Activated naive CD4-positive, alpha-beta T cell treated with anti-CD3 and anti-CD28 coated beads, Interleukin-2, amount 50 U/mL, for 24 hours (primary cell): ENCODE measurements around the gene FRMD4A.

ENCODE experiments used
- H3K27ac Mint-ChIP-seq: one replicate; pipeline ENCODE4 v1.8.0; 2021; ENCODE audit warnings: mild to moderate bottlenecking, mixed read lengths
- H3K27me3 Mint-ChIP-seq: one replicate; pipeline ENCODE4 v1.8.0; 2021; ENCODE audit warnings: mixed read lengths
- H3K36me3 Mint-ChIP-seq: one replicate; pipeline ENCODE4 v1.8.0; 2021; ENCODE audit warnings: mixed read lengths
- H3K4me1 Mint-ChIP-seq: one replicate; pipeline ENCODE4 v1.8.0; 2021; ENCODE audit warnings: mixed read lengths
- H3K4me3 Mint-ChIP-seq: one replicate; pipeline ENCODE4 v1.8.0; 2021; ENCODE audit warnings: mild to moderate bottlenecking, mixed read lengths
- H3K9me3 Mint-ChIP-seq: one replicate; pipeline ENCODE4 v1.8.0; 2021; ENCODE audit warnings: mixed read lengths

Gene FRMD4A

DNA sequence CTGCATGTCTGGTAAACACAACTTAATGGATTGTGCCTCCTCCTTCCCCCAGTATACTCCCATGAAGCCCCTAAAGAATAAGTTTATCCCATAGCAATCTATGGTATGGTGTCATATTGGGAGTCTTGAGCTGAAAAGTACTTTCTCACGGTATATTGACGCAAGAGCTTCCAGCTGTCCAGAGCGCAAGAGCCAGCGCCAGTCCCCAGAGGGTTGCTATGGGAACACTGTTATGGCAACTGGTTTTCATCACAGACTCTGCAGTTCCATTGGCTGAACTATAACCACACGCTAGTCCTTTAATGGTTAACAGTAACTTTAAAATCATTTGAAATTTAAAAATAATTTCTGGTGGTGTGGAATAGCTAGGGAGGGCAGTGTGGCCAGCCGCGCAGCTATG lies 697.0 kb downstream of the FRMD4A start:
- Mint-ChIP-seq H3K27ac (no peak overlapping the region), H3K27me3 (no peaks in the 10 kb centered on the region), H3K4me1 (no peaks in the 10 kb centered on the region), H3K4me3 (no peak overlapping the region), H3K9me3 (no peaks in the 10 kb centered on the region), H3K36me3 (peaks cover 41% of the 10 kb centered on the region)

DNA sequence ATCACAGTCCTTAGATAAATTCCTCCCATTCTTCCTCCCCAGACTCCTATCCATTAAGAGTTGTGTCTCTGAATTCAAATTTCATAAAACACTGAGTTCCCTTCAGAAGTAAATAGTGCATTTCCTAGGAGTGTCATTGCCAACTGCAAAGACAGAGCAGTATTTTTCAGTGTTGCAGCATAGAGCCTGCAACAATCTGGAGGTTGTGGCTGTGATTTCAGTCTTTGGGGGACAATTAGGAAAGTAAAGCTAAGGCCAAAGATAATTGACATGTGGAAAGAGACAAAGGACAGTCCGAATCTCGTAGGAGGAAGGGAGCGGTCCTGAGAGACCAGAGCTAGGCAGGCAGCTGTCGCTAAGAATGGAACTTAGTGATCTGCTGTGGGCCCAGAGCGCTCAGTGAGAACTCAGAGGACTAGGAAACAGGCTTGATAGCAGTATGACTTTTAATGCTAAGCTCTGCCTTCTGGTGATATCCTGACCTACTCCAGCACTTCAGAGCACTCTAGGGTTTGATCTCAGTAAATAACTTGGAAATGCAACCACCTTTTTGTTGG lies 697.8 kb downstream of the FRMD4A start:
- H3K4me3 Mint-ChIP-seq: no peak overlapping the region
- peaks cover 35% of the 10 kb centered on the region for H3K36me3 Mint-ChIP-seq
- H3K4me1 Mint-ChIP-seq: no peaks in the 10 kb centered on the region
- H3K9me3 Mint-ChIP-seq: no peaks in the 10 kb centered on the region
- H3K27me3 Mint-ChIP-seq: no peaks in the 10 kb centered on the region
- no peak overlapping the region for H3K27ac Mint-ChIP-seq

DNA sequence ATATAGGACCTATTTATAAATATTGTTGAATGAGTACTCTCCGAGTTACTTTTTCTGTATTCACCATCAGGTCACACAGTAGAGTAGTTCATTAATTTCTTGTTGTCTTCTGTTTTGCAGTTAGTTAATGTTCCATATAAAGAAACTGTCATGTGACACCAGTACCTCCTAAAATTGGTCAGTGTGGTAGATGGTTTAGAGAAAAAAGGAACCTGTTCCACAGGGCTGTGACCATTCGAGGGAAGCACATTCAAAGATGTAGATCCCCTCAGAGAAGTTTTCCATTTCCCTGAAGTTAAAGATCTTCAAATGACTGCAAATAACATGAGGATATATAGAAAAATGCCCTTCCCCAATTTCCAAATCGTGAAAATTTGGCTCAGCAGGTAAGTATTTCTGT lies 698.3 kb downstream of the FRMD4A start:
- no peaks in the 10 kb centered on the region for H3K9me3 Mint-ChIP-seq
- H3K27ac Mint-ChIP-seq: no peak overlapping the region
- H3K4me1 Mint-ChIP-seq: no peaks in the 10 kb centered on the region
- H3K27me3 Mint-ChIP-seq: no peaks in the 10 kb centered on the region
- H3K4me3 Mint-ChIP-seq: no peak overlapping the region
- H3K36me3 Mint-ChIP-seq: peaks cover 32% of the 10 kb centered on the region

DNA sequence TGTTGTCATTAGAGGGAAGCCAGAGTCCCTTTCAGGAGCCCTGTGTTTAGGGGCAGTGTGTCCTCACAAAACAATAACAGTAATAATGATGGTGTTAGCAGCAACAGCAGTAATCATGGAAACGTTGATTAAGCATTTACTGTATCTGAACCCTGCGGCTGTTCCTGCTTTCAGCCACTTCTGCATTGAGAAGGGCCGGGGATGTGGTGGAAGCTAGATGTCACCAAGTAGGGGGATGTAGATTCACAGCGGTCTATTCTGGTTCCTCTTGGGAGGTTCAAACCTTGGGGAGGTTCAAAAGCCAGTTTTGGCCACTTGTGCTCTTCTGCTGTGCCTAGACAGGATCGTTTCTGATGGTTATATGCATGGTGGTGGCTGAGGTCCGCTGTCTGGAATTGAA lies 699.1 kb downstream of the FRMD4A start:
- no peaks in the 10 kb centered on the region for H3K27me3 Mint-ChIP-seq
- no peak overlapping the region for H3K4me3 Mint-ChIP-seq
- H3K9me3 Mint-ChIP-seq: no peaks in the 10 kb centered on the region
- no peak overlapping the region for H3K27ac Mint-ChIP-seq
- peaks cover 28% of the 10 kb centered on the region for H3K36me3 Mint-ChIP-seq
- no peaks in the 10 kb centered on the region for H3K4me1 Mint-ChIP-seq

DNA sequence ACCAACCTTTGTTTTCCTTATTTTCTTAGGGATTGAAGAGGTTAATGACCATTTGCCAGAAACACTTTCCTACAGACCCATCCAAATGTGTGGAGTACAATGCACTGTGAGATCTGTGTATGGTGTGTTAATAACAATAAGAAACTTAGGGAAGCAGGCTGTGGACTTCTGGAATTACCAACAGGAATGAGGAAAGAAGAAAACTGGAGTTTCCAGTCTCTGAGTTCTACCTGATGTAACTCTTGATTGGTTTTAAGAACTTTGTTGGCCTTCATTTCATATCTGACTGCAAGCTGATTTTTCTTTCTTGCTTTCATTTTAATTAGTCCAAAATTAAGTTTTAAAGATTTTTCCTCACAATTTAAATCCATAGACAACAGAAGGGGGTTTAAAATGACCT lies 700.5 kb downstream of the FRMD4A start:
- no peaks in the 10 kb centered on the region for H3K9me3 Mint-ChIP-seq
- peaks cover 28% of the 10 kb centered on the region for H3K36me3 Mint-ChIP-seq
- no peak overlapping the region for H3K4me3 Mint-ChIP-seq
- H3K27ac Mint-ChIP-seq: no peak overlapping the region
- no peaks in the 10 kb centered on the region for H3K27me3 Mint-ChIP-seq
- no peaks in the 10 kb centered on the region for H3K4me1 Mint-ChIP-seq

DNA sequence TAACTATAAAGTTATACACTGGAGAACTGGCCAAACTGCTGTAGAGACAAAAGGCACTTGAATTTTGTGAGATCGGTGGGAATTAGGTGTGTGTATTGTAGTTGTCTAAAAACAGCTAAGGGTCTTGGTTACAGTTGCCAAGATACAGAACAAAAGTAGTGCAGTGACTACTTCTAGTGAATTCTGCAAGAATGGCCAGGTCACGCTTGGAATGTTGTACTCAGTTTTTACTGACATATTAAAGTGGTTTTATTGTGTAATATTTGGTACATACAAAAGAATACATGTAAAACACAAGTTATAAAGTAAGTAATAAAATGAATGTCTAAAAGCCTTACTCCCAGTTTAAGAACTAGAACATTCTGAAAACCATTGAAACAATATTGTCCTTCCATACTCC lies 701.6 kb downstream of the FRMD4A start:
- Mint-ChIP-seq H3K4me3 (no peak overlapping the region), H3K27me3 (no peaks in the 10 kb centered on the region), H3K27ac (no peak overlapping the region), H3K4me1 (no peaks in the 10 kb centered on the region), H3K9me3 (no peaks in the 10 kb centered on the region), H3K36me3 (peaks cover 25% of the 10 kb centered on the region)

DNA sequence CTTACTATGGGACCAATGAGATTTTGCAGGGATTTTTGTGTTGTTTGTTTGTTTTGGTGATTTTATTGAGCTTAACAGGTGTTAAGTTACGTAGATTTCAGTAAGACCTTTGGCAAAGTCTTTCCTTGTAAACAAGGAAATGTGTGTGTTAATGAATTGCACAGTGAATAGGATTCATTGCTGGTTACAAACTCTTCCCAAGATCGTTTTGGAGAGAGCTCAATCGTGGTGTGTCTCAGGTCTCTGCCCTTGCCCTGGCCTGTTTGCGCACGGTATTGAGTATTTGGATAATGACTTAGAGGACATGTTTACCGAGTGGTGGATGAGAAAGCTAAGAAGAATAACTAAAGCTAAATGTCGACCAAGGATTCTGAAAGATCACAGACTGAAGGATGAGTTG lies 702.1 kb downstream of the FRMD4A start:
- H3K27me3 Mint-ChIP-seq: no peaks in the 10 kb centered on the region

DNA sequence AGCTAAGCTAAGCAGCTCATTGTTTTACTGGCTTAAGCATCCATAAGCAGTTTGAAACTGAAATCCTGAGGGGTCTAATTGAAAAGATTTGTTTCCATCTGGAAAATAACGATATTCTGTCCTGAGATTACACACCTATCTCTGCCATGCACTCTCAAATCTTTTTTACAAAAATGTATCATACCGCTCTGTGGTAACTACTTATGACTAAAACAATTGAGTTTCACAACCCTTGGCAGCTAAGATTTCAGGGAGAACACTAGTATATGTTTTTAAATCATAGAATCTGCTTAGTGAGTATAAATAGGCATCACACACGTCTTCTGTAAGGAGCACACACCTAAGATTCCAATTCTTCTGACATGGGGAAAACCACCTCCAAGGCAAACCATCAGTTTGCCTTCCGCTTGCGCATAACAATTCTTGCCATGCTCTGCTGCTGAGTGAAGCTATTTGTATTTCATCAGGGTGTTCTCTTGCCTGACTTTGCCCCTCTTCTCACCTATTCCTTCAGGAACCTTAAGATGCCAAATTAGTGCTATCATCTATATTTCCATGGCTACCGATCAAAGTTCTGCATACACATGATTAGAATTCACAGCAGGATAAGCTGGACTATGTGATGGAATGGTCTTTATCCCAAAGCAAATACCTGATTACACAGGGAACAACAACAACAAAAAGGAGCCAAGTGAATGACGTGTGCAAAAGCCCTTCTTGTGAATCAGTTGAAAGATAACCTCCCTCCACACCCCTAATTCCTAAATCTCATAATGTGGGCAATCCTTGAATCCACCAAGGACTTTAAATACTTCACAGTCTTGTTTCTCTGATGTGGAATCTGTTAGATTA lies 703.0 kb downstream of the FRMD4A start:
- H3K36me3 Mint-ChIP-seq: peaks cover 18% of the 10 kb centered on the region
- no peaks in the 10 kb centered on the region for H3K4me1 Mint-ChIP-seq
- H3K9me3 Mint-ChIP-seq: no peaks in the 10 kb centered on the region
- H3K27me3 Mint-ChIP-seq: no peaks in the 10 kb centered on the region
- no peak overlapping the region for H3K4me3 Mint-ChIP-seq
- H3K27ac Mint-ChIP-seq: no peak overlapping the region

More for the DNA sequence above, 702.1 kb downstream of the FRMD4A start:
- H3K9me3 Mint-ChIP-seq: no peaks in the 10 kb centered on the region
- H3K4me3 Mint-ChIP-seq: no peak overlapping the region
- H3K4me1 Mint-ChIP-seq: no peaks in the 10 kb centered on the region
- H3K27ac Mint-ChIP-seq: no peak overlapping the region
- peaks cover 24% of the 10 kb centered on the region for H3K36me3 Mint-ChIP-seq

DNA sequence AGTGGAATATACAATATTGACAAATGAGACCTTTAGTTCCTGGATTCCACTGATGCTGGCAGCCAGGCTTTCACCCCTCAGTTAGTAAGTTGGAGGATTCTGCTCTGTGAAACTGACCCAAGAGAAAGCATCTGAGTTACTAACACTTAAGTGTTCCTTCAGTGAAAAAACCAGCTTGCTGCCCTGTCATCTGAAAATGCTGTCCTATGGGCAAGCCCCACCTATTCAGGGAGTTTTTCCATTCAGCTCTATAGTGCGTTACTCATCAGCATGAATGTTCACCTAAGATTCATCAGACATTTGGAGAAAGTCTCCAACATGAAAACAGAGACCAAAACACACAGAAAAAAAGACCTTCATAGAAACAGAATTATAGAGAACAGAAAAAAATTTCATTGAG lies 706.1 kb downstream of the FRMD4A start:
- H3K4me3 Mint-ChIP-seq: no peak overlapping the region
- H3K27me3 Mint-ChIP-seq: no peaks in the 10 kb centered on the region
- H3K27ac Mint-ChIP-seq: no peak overlapping the region
- no peaks in the 10 kb centered on the region for H3K4me1 Mint-ChIP-seq
- H3K36me3 Mint-ChIP-seq: peaks cover 11% of the 10 kb centered on the region
- no peaks in the 10 kb centered on the region for H3K9me3 Mint-ChIP-seq

DNA sequence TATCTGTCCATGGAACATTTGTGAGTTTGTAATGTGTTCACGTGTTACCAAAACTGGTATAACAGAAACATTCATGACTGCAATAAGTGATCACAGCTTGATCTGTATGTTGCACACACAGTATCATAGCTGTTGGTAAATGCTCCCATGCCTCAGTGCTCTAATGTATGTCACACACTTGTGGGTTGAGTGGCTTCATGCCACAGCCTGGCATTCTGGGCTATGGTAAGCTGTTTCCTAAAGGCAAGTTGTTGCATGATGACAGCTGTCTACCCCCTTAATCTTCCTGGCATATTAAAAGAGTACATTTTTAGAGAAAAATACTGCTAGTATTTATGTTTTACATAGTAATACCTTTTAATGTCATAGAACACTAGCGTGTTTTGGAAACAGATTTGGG lies 708.8 kb downstream of the FRMD4A start:
- no peaks in the 10 kb centered on the region for H3K9me3 Mint-ChIP-seq
- no peak overlapping the region for H3K27ac Mint-ChIP-seq
- H3K36me3 Mint-ChIP-seq: peaks cover 19% of the 10 kb centered on the region
- no peaks in the 10 kb centered on the region for H3K27me3 Mint-ChIP-seq
- H3K4me3 Mint-ChIP-seq: no peak overlapping the region
- H3K4me1 Mint-ChIP-seq: no peaks in the 10 kb centered on the region

DNA sequence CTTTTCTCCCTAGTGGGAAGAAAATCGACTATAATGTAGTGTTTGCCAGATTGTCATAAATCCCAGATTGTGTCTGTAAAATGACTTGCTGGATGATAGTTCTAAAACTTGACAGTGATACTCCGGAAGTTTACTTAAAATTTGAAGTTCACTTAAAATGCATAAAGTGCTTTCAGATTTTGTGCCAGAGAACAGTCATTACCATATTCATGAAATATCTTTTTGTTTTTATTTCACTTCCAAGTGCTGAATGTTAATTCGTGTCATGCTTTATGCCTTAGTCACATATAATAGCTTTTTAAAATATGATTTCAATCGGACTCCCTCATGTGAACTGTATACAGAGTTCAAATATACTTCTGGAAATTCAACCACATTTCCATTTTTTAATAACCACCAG lies 713.6 kb downstream of the FRMD4A start:
- Mint-ChIP-seq H3K9me3 (no peaks in the 10 kb centered on the region), H3K36me3 (peaks cover 34% of the 10 kb centered on the region), H3K4me3 (no peak overlapping the region), H3K4me1 (no peaks in the 10 kb centered on the region), H3K27ac (no peak overlapping the region), H3K27me3 (no peaks in the 10 kb centered on the region)

DNA sequence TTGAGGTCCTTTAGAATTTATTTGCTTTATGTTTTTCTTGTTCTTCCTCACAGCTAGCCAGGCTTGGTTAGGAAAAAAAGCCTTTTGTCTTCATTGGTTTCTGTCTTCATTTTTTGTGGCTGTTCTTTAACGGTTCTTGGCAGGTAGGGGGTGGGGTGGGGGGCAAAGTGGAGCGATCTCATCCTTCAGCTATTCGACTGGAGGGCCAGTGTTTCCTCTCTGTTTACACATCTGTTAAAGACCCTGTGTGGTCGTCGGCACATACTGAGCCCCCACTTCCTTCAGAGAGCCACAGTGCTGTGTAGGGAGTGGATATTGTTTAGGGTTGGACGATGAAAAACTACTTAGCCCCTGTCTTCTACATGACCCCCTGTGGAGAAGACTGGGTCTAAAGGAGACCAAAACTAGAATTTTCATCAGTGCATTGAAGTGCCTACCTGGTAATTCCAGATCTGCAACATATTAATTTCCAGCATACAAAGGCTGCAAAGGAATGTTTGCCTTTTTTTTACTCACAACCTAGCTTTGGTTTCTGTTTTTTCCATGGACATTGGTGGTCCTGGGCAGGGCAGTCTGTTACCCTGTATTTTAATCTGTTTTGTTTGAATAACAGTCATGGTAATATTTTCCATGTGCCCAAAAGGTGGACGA lies 714.9 kb downstream of the FRMD4A start:
- Mint-ChIP-seq H3K4me3 (no peak overlapping the region), H3K9me3 (no peaks in the 10 kb centered on the region), H3K36me3 (peaks cover 33% of the 10 kb centered on the region), H3K27me3 (no peaks in the 10 kb centered on the region), H3K4me1 (no peaks in the 10 kb centered on the region), H3K27ac (no peak overlapping the region)

DNA sequence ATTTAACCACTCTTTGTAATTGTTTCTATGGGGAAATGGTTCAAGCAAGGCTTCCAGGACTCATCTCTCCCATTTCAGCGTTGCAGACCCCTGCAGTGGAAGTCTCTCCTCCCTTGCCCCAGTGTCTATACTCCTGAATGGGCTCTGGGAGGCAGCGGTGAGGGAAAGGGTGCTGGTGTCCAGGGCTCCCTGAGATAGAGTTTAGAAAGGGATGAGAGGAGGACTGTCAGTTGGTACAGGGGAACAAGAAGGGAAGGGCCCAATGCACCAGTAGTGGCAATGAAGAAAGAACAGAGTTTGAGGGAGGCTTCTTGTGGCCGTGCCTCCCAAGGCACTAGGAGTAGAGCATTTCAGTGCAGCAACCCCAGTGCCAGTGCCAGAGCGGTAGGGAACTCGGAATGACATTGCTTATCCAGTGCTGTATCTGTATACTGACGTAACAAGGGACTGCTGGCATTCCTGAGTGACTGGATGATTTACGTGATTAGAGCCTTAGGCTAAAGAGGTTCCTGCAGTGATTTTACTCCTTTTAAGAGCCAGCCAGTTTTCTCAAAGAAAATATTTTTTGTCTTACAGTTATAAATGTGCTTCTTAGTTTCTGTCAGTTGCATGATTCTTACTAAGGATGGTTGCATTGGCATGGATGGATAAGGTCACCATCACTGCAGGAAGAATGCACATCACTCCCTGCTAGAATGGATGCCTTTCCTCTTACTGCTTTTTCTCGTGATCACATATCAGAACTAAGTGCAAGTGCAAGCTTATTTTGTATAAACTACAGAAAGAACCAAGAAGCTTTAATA lies 716.0 kb downstream of the FRMD4A start:
- H3K27ac Mint-ChIP-seq: no peak overlapping the region

DNA sequence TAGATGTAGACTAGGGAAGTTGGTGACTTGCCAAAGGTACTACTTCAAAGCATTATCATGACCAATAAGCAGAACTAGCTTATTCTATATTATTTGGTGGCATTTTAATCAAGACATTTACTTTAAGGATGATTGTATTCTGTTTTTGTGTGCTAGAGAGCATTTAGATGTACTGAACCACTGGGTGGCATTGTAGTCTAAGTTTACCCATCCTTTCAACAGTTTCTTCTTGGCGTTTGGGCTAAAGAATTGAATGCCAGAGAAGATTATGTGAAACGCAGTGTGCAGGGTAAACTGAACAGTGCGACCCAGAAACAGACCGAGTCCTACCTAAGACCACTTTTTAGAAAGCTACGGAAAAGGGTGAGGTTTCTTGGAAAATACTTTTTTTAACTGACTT lies 717.2 kb downstream of the FRMD4A start:
- Mint-ChIP-seq H3K27ac (no peak overlapping the region), H3K4me1 (no peaks in the 10 kb centered on the region), H3K27me3 (no peaks in the 10 kb centered on the region), H3K9me3 (no peaks in the 10 kb centered on the region), H3K36me3 (peaks cover 31% of the 10 kb centered on the region), H3K4me3 (no peak overlapping the region)

More for the DNA sequence above, 716.0 kb downstream of the FRMD4A start:
- Mint-ChIP-seq H3K4me1 (no peaks in the 10 kb centered on the region), H3K36me3 (peaks cover 35% of the 10 kb centered on the region), H3K9me3 (no peaks in the 10 kb centered on the region), H3K4me3 (no peak overlapping the region), H3K27me3 (no peaks in the 10 kb centered on the region)

DNA sequence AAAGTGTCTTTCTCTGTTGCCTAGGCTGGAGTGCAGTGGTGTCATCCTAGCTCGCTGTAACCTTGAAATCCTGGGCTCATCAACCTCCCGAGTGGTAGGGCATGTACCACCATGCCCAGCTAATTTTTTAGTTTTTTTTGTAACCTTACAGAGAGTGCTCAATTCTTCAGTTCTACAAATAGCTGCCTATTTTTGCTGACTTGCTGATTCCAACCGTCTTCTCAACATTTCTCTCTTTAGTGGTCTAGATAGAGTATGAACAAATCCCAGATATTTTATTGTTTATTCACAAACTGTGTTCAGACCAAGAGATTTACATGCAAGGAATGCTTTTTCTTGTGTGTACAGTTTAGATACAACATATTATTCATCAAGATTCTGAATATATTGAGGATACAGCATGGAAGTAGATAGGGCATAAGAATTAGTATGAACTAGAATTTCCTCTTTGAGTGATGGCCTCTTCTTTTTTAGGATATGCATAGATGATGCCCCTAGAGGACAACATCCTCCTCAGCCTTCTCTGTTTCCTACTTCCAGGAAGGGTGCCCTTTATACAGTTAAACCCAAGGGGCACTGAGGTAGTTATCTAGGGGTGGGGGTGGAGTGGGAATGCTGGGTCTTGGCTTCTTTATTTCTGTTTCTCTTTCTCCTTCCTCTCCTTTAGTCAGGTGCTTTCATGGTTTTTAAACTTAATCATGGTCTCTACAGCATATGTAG lies 717.9 kb downstream of the FRMD4A start:
- H3K27me3 Mint-ChIP-seq: no peaks in the 10 kb centered on the region
- H3K4me3 Mint-ChIP-seq: no peak overlapping the region
- no peaks in the 10 kb centered on the region for H3K9me3 Mint-ChIP-seq
- H3K36me3 Mint-ChIP-seq: peaks cover 31% of the 10 kb centered on the region
- no peaks in the 10 kb centered on the region for H3K4me1 Mint-ChIP-seq
- H3K27ac Mint-ChIP-seq: no peak overlapping the region
